ENCODE measurements around the gene PAPSS1.

Gene PAPSS1

DNA sequence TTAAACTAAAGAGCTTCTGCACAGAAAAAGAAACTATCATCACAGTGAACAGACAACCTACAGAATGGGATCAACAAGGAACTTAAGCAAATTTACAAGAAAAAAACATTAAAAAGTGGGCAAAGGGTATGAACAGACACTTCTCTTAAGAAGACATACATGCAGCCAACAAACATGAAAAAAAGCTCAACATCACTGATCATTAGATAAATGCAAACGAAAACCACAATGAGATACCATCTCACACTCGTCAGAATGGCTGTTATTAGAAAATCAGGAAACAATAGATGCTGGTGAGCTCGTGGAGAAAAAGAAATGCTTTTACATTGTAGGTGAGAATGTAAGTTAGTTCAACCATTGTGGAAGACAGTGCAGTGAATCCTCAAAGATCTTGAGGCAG is 27.8 kb downstream of the PAPSS1 start:
- CTCF ChIA-PET: no interaction called here
- TF ChIP-seq, protein P1, sequence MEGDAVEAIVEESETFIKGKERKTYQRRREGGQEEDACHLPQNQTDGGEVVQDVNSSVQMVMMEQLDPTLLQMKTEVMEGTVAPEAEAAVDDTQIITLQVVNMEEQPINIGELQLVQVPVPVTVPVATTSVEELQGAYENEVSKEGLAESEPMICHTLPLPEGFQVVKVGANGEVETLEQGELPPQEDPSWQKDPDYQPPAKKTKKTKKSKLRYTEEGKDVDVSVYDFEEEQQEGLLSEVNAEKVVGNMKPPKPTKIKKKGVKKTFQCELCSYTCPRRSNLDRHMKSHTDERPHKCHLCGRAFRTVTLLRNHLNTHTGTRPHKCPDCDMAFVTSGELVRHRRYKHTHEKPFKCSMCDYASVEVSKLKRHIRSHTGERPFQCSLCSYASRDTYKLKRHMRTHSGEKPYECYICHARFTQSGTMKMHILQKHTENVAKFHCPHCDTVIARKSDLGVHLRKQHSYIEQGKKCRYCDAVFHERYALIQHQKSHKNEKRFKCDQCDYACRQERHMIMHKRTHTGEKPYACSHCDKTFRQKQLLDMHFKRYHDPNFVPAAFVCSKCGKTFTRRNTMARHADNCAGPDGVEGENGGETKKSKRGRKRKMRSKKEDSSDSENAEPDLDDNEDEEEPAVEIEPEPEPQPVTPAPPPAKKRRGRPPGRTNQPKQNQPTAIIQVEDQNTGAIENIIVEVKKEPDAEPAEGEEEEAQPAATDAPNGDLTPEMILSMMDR (conservative IDR thresholded peaks at IDR 0.05; ENCODE audit: low read depth): no peak
- H3K27ac ChIP-seq: no peak overlapping the region
- POLR2A ChIA-PET (ENCODE audit: low non-redundant PET): no interaction called here
- no peak for DNase-seq (ENCODE audit: low spot score)

DNA sequence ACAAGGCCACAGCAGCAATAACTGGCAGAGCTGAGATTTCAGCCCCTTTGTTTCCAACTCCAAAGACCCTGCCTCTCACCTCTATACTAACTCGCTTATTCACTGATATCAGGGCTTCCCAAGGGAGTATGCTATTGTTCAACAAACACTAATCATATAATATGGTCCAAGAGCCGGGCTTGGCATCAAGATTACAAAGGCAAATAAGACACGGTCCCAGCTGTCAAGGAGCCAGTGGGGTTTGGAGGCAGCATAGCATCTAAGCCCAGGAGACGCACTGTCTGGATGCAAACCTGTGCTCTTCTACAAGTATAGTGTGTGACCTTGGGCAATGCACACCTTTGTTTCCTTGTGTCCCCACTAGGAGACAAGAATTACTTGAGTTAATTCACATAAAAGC is 28.7 kb downstream of the PAPSS1 start:
- no peak overlapping the region for H3K27ac ChIP-seq
- no peak for DNase-seq (ENCODE audit: low spot score)
- TF ChIP-seq, protein P1 (conservative IDR thresholded peaks at IDR 0.05; ENCODE audit: low read depth): no peak
- ChIA-PET POLR2A (ENCODE audit: low non-redundant PET) (no interaction called here), CTCF (no interaction called here)

DNA sequence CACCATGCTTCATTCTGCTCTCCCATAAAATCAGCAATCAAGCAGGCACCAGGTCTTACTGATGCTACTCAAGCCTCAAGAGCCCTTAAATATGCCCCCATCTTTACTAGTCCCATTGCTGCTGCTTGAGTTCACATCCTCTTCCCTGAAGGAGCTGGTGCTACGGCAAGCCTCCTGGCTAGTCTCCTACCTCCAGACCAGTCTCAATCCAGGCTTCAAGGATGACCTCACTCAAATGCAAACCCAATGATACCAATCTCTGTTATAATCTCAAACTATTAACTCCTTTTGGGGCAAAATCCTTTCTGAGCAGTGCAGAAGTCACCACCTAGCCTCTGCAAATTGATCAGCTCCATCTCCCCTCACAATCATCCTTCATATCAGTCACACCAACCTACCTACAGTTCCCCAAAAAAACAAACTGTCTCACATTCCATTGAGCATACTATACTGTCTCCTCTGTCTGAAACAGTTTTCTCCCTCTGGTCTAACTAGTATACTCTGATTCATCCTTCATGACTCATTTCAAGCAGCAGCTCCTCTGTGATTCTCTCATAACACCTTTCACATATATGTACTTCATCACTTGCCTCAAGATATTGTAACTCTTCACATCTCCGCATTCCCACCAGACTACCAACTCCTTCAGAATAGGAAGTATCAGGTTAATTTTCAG is 30.0 kb downstream of the PAPSS1 start:
- no peak overlapping the region for H3K27ac ChIP-seq

DNA sequence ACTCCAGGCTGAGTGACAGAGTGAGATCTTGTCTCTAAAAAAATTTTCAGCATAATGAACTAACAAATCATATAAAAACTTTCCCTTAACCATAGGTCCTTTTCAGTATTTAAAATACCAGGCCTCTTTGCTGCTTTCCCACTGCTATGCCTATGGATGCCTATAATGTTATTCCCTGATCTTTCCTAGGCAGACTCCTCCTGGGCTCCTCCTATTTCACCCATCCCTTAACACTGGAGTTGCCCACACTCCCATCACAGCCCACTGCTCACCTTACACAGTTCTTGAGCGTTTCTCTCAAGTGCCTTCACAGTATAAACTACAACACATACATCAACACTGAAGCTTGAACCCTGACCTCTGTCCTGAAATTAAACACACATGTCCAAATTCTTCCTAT is 31.6 kb downstream of the PAPSS1 start:
- H3K27ac ChIP-seq: no peak overlapping the region
- CTCF ChIA-PET: interaction anchor here (0.6 kb wide), 1 partner anchor 68 kb away, joined by 3 read pairs; no protein-coding TSS in a partner anchor
- DNase-seq (ENCODE audit: low spot score): no peak
- POLR2A ChIA-PET (ENCODE audit: low non-redundant PET): no interaction called here
- TF ChIP-seq, protein P1 (conservative IDR thresholded peaks at IDR 0.05; ENCODE audit: low read depth): no peak

More for the DNA sequence above, 30.0 kb downstream of the PAPSS1 start:
- DNase-seq (ENCODE audit: low spot score): peak; percentile 90
- ChIA-PET CTCF (interaction anchor here (0.5 kb wide), 1 partner anchor 1054 kb away, joined by 5 read pairs; no protein-coding TSS in a partner anchor), POLR2A (ENCODE audit: low non-redundant PET) (no interaction called here)
- TF ChIP-seq, protein P1 (conservative IDR thresholded peaks at IDR 0.05; ENCODE audit: low read depth): no peak

DNA sequence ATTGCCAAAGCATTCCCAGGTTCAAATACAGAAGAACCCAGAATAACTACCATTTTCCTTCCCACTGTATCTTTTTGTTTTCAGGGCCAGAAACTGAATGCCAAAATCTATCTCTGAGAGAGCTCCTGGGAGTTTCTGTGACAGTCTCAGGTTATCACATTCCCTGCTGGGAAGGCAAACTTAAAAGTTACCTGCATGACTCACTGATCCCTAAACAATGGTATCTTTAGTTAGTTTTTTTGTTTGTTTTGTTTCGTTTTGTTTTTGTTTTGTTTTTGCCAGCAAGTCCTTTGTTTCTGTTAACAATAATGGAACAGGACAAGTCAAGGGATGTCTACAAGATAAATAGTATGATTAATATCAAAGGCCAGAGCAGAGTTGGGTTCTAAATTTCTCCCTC is 34.3 kb downstream of the PAPSS1 start:
- ChIA-PET CTCF (interaction anchor here (0.9 kb wide), 1 partner anchor 12 kb away, joined by 3 read pairs; no protein-coding TSS in a partner anchor), POLR2A (ENCODE audit: low non-redundant PET) (no interaction called here)
- no peak for DNase-seq (ENCODE audit: low spot score)
- TF ChIP-seq, protein P1 (conservative IDR thresholded peaks at IDR 0.05; ENCODE audit: low read depth): no peak
- no peak overlapping the region for H3K27ac ChIP-seq

DNA sequence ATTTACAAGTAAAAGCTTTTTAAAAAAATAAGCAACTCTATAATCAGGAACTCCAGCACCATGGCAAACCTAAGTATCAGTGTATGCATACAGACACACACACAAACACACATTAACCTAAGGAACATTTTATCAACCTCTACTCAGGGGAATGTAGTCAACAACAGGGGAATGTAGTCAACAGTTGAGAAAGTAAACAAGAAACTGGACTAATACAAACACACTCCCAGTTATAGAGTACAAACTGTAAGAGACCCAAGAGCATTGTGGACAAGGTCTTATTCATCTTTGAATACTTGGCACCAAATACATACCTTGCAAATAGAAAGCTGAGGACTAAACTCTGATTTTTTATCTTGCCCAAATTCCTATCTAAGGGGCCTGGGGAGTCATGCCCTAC is 36.2 kb downstream of the PAPSS1 start:
- no peak for DNase-seq (ENCODE audit: low spot score)
- no peak overlapping the region for H3K27ac ChIP-seq
- POLR2A ChIA-PET (ENCODE audit: low non-redundant PET): no interaction called here
- TF ChIP-seq, protein P1 (conservative IDR thresholded peaks at IDR 0.05; ENCODE audit: low read depth): no peak
- CTCF ChIA-PET: no interaction called here

Measured in RWPE1 (cell line).